ENCODE measurements around the gene PANK1.

Gene PANK1

GRCh38 chr10:89600041-89600440 lies 45.0 kb downstream of the PANK1 start:
- no peak for TF ChIP-seq CTCF (IDR thresholded peaks at IDR 0.05; ENCODE audit: insufficient read depth, low read depth, low read length, missing control alignments)
- no peak overlapping the region for H3K4me3 ChIP-seq (ENCODE audit: low read length)
- no peak for DNase-seq (ENCODE audit: low read depth)

GRCh38 chr10:89593043-89593442 lies 52.0 kb downstream of the PANK1 start:
- TF ChIP-seq CTCF (IDR thresholded peaks at IDR 0.05; ENCODE audit: insufficient read depth, low read depth, low read length, missing control alignments) = no peak
- H3K4me3 ChIP-seq (ENCODE audit: low read length) = no peak overlapping the region
- peak; percentile 38 for DNase-seq (ENCODE audit: low read depth)

- DNase-seq (ENCODE audit: low read depth) = no peak
- H3K4me3 ChIP-seq (ENCODE audit: low read length) = no peak overlapping the region
- TF ChIP-seq CTCF (IDR thresholded peaks at IDR 0.05; ENCODE audit: insufficient read depth, low read depth, low read length, missing control alignments) = no peak
Observed at GRCh38 chr10:89592539-89592938, 52.5 kb downstream of the PANK1 start.

GRCh38 chr10:89591796-89592271 lies 53.2 kb downstream of the PANK1 start:
- no peak for DNase-seq (ENCODE audit: low read depth)
- no peak for TF ChIP-seq CTCF (IDR thresholded peaks at IDR 0.05; ENCODE audit: insufficient read depth, low read depth, low read length, missing control alignments)
- H3K4me3 ChIP-seq (ENCODE audit: low read length) = no peak overlapping the region

- no peak overlapping the region for H3K4me3 ChIP-seq (ENCODE audit: low read length)
- no peak for DNase-seq (ENCODE audit: low read depth)
- no peak for TF ChIP-seq CTCF (IDR thresholded peaks at IDR 0.05; ENCODE audit: insufficient read depth, low read depth, low read length, missing control alignments)
Observed at GRCh38 chr10:89591111-89591795, 53.8 kb downstream of the PANK1 start.

GRCh38 chr10:89590326-89590725 lies 54.7 kb downstream of the PANK1 start:
- no peak overlapping the region for H3K4me3 ChIP-seq (ENCODE audit: low read length)
- TF ChIP-seq CTCF (IDR thresholded peaks at IDR 0.05; ENCODE audit: insufficient read depth, low read depth, low read length, missing control alignments) = no peak
- DNase-seq (ENCODE audit: low read depth) = no peak

Data from epithelial cell of esophagus (primary cell).